Measurements from ENCODE around the gene FTO. TPM values are rescaled to one million over a fixed set of nuclear protein-coding genes. Genes with fewer than 3 reads are reported as not detected.
"Not testable (repeated sequence)": the region's sequence is repeated elsewhere in the genome, so short reads cannot be mapped to it uniquely, and the experiment has no call there.

FTO gene
- total RNA-seq, 2 donors from 2014 or later: 38.6 to 40.8 TPM

- DNase-seq (no peak), ATAC-seq (no peak)
- intact Hi-C loops (cut with DNase I, micrococcal nuclease): no loop called here
Observed at GRCh38 chr16:54178478-54178976, 474.6 kb downstream of the FTO start.

GRCh38 chr16:54180421-54181359 lies 476.7 kb downstream of the FTO start:
- no peak for DNase-seq
- no peak for ATAC-seq
- intact Hi-C loops (cut with DNase I, micrococcal nuclease): no loop called here

GRCh38 chr16:54181683-54182329 lies 477.9 kb downstream of the FTO start:
- ATAC-seq; DNase-seq; intact Hi-C loops (cut with DNase I, micrococcal nuclease): not testable (repeated sequence)

- DNase-seq (no peak), ATAC-seq (no peak)
- intact Hi-C loops (cut with DNase I, micrococcal nuclease): no loop called here
Observed at GRCh38 chr16:54185045-54185444, 481.1 kb downstream of the FTO start.

- DNase-seq: no peak
- no peak for ATAC-seq
- intact Hi-C loops (cut with DNase I, micrococcal nuclease): no loop called here
Observed at GRCh38 chr16:54191163-54191562, 487.2 kb downstream of the FTO start.

GRCh38 chr16:54191592-54191991 lies 487.6 kb downstream of the FTO start:
- ATAC-seq: no peak
- intact Hi-C loops (cut with DNase I, micrococcal nuclease): no loop called here

GRCh38 chr16:54193013-54193664 lies 489.2 kb downstream of the FTO start:
- intact Hi-C loops (cut with DNase I, micrococcal nuclease): no loop called here
- no peak for ATAC-seq
- DNase-seq: no peak

More at GRCh38 chr16:54191592-54191991, 487.6 kb downstream of the FTO start:
- DNase-seq: no peak

- DNase-seq (peak; percentile 45 to 73), ATAC-seq (peak; percentile 98)
- intact Hi-C loops (cut with DNase I, micrococcal nuclease): no loop called here
Observed at GRCh38 chr16:54193665-54194333, 489.8 kb downstream of the FTO start.

- ATAC-seq (peak; percentile 36), DNase-seq (peak; percentile 28)
- intact Hi-C loops (cut with DNase I, micrococcal nuclease): no loop called here
Observed at GRCh38 chr16:54194334-54194743, 490.4 kb downstream of the FTO start.

- no peak for DNase-seq
- intact Hi-C loops (cut with DNase I, micrococcal nuclease): no loop called here
- no peak for ATAC-seq
Observed at GRCh38 chr16:54197758-54198157, 493.8 kb downstream of the FTO start.

- ATAC-seq: no peak
- intact Hi-C loops (cut with DNase I, micrococcal nuclease): no loop called here
- DNase-seq: no peak
Observed at GRCh38 chr16:54199487-54200160, 495.7 kb downstream of the FTO start.

GRCh38 chr16:54200161-54200534 lies 496.2 kb downstream of the FTO start:
- no peak for ATAC-seq
- intact Hi-C loops (cut with DNase I, micrococcal nuclease): no loop called here

GRCh38 chr16:54200720-54201119 lies 496.8 kb downstream of the FTO start:
- intact Hi-C loops (cut with DNase I, micrococcal nuclease): no loop called here
- ATAC-seq (no peak), DNase-seq (no peak)

More at GRCh38 chr16:54200161-54200534, 496.2 kb downstream of the FTO start:
- DNase-seq: no peak

GRCh38 chr16:54201200-54201599 lies 497.2 kb downstream of the FTO start:
- intact Hi-C loops (cut with DNase I, micrococcal nuclease): no loop called here
- no peak for DNase-seq
- no peak for ATAC-seq

Other genes with a start within 250 kb of the FTO start
- 10 to 100 TPM; 29.4 to 32.7 TPM for gene AKTIP, start 200.9 kb upstream of the FTO start, total RNA-seq
- gene RPGRIP1L, start 297 bp upstream of the FTO start, total RNA-seq: 1 to 10 TPM; 1.7 to 2.5 TPM

Measured in left colon (tissue), 2 donors.